ENCODE data around the gene VAV2.
A peak's percentile ranks its signal among the peaks of the same experiment; 100 is the strongest.

VAV2 gene

GRCh38 chr9:133734590-133735414 lies 257.3 kb downstream of the VAV2 start:
- no peak for DNase-seq

- DNase-seq, result no peak
Observed at GRCh38 chr9:133733796-133734533, 258.2 kb downstream of the VAV2 start.

- DNase-seq, result no peak
Observed at GRCh38 chr9:133733421-133733795, 258.7 kb downstream of the VAV2 start.

- DNase-seq, result no peak
Observed at GRCh38 chr9:133732639-133733408, 259.3 kb downstream of the VAV2 start.

- DNase-seq, result peak; percentile 5
Observed at GRCh38 chr9:133731876-133732638, 260.1 kb downstream of the VAV2 start.

- DNase-seq, result no peak
Observed at GRCh38 chr9:133730994-133731715, 261.0 kb downstream of the VAV2 start.

GRCh38 chr9:133729617-133730281 lies 262.4 kb downstream of the VAV2 start:
- no peak for DNase-seq

- no peak for DNase-seq
Observed at GRCh38 chr9:133728856-133729616, 263.1 kb downstream of the VAV2 start.

- no peak for DNase-seq
Observed at GRCh38 chr9:133727876-133728441, 264.2 kb downstream of the VAV2 start.

- DNase-seq, result no peak
Observed at GRCh38 chr9:133727277-133727875, 264.7 kb downstream of the VAV2 start.

GRCh38 chr9:133726401-133727276 lies 265.5 kb downstream of the VAV2 start:
- no peak for DNase-seq

GRCh38 chr9:133725886-133726285 lies 266.2 kb downstream of the VAV2 start:
- DNase-seq, result no peak

GRCh38 chr9:133718563-133719315 lies 273.4 kb downstream of the VAV2 start:
- no peak for DNase-seq

- DNase-seq, result no peak
Observed at GRCh38 chr9:133717113-133718031, 274.8 kb downstream of the VAV2 start.

GRCh38 chr9:133716564-133717112 lies 275.5 kb downstream of the VAV2 start:
- no peak for DNase-seq

GRCh38 chr9:133715866-133716563 lies 276.1 kb downstream of the VAV2 start:
- no peak for DNase-seq

All from NCI-H187 treated with DMSO at 0.1 percent for 48 hours (cell line).